GM12864 (cell line): ENCODE results near the gene C2CD2.
A peak's percentile ranks its signal among the peaks of the same experiment; 100 is the strongest.

Experiments used
- DNase-seq: peaks from one replicate; pipeline ENCODE4 v3.0.0-alpha.2; 2011; ENCODE audit warnings: low read depth
- H3K4me3 ChIP-seq: 2 replicates; pipeline ENCODE4 v1.5.1; 2011; ENCODE audit warnings: mild to moderate bottlenecking, low read depth, low read length, control low read depth
- CTCF ChIP-seq: IDR thresholded peaks from 2 replicates; pipeline ENCODE4 v1.5.1; 2011; ENCODE audit warnings: low read depth, mild to moderate bottlenecking, moderate library complexity, low read length, control low read depth, inconsistent platforms; ENCODE audit errors: missing control alignments

Gene C2CD2

GRCh38 chr21:41920476-41920875, 33.3 kb downstream of the C2CD2 start:
- no peak for TF ChIP-seq CTCF
- H3K4me3 ChIP-seq: no peak overlapping the region
- no peak for DNase-seq

DNA sequence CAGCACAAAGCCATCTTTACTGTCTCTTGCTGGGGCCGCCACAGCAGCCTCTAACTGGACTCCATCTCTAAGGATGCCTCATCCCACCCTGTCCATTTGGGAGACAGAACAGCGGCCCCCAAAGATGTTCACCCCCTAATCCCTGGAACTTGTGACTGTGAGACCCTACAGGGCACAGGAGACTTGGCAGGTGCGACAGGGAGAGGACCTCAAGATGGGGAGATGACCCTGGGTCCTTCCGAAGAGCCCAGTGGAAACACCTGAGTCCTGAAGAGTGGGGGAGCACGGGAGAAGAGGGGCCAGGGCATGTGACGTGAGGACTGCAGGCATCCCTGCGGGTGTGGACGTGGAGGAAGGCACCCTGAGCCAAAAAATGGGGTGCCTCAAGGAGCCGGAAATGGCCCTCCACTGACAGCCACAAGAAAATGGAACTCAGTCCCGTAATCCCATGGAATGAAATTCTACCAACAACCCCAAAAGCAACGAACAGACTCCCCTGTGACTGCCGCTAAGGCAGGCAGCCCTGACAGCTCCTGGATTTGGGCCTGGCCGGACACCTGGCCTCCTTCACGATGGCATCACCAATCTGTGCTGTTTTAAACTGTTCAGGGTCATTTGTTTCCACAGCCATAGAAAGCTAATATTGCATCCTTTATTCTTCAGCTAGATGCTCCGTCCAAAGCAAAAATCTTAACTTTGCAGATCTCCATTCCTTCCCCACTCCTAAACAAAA, 34.0 kb downstream of the C2CD2 start:
- TF ChIP-seq CTCF: no peak
- no peak overlapping the region for H3K4me3 ChIP-seq
- no peak for DNase-seq

- DNase-seq: no peak
- no peak for TF ChIP-seq CTCF
- H3K4me3 ChIP-seq: no peak overlapping the region
Measured at GRCh38 chr21:41918561-41919358, 35.1 kb downstream of the C2CD2 start.

DNA sequence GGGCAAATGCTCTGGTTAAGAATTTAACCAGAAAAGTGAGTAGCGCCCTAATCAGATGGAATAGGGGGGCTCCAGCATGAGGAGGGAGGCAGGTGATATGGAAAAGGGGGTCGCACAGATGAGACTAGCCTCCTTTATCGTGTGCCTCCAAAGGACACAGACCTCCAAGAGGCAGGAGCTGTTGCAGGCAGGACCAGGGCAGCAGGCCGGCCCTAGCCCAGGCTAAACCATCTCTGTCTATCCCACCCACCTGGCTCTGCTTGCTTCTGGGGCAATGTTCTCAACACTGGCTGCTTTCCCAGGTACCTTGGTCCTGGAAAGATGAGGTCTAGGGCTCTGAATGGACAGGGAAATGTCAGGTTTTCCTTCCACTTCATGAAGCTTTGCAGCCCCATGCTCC, 36.3 kb downstream of the C2CD2 start:
- no peak for TF ChIP-seq CTCF
- H3K4me3 ChIP-seq: no peak overlapping the region
- DNase-seq: no peak

DNA sequence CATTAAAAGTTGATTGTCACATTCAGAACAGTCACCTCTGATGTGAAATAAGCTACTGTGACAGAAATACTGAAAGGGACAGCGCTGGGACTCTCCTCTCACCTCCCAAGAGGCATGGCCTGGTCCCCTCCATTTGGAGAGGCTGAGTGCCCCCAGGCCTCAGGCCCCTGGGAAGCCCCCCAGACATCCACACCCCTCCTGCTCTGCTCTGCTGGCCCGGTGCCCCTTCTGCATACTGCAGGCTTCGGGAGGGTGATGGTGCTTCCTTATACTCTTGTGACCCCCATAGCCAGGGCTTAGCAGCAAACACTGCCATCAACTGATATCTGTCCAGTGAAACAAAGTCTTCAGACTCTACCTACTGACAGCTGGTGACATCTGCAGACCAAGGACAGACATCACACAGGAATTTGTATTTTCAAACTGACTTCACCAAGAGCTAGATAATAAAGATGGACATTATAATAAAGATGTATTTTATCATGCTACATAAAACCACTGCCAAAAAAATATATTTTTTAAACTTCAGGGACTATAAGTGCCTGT, 36.9 kb downstream of the C2CD2 start:
- no peak for DNase-seq
- TF ChIP-seq CTCF: peak; percentile 21
- H3K4me3 ChIP-seq: no peak overlapping the region

DNA sequence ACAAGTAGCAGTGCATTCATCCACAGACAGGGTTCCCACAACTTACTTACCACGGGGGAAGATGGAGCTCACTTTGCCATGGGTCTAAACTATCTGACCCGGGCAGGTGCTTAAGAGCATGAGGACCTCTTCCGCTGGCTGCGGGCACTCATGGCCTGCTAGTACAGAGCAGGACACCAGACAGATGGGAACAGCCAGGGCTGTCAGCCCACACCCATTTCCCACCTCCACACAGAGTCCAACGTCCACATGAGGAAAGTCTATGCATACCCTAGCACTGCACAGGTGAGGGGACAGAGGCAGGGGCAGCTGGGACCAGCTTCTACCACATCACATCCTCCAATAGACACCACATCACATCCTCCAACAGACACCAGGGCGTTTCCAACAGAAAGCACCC, 38.9 kb downstream of the C2CD2 start:
- DNase-seq: no peak
- no peak for TF ChIP-seq CTCF
- H3K4me3 ChIP-seq: no peak overlapping the region
